Panc1 (cell line): ENCODE measurements around the gene AP5M1. TPM values are rescaled to one million over a fixed set of nuclear protein-coding genes. Genes with fewer than 3 reads are reported as not detected.

Experiments
- ATAC-seq: fragments of 200-7000 bp; cut with Tn5 transposase; 2 replicates; pipeline ENCODE4 v1.9.1; 2020; ENCODE audit warnings: mild to moderate bottlenecking, moderate library complexity
- Bru-seq: library from RNA; stranded (reverse); fragments of 400-500 nt; gene quantifications from one replicate; lab custom pipeline; 2021; lab: Mats Ljungman, UMichigan
- BruChase-seq, 2 experiments: library from RNA; stranded (reverse); fragments of 400-500 nt; gene quantifications; one replicate each; lab custom pipeline; 2021; lab: Mats Ljungman, UMichigan
- BruUV-seq: library from RNA; stranded (reverse); fragments of 400-500 nt; replicated peaks from 2 replicates; lab custom pipeline; 2021; lab: Mats Ljungman, UMichigan
- CTCF ChIA-PET: fragments of 300-600 bp; sonication (Branson Sonifier 250); formaldehyde crosslinking; loops from one replicate; lab custom pipeline; 2022; ENCODE audit warnings: antibody characterized with exemption; lab: Charles Lee
- POLR2A ChIA-PET: fragments of 300-600 bp; sonication (Branson Sonifier 250); formaldehyde crosslinking; loops from one replicate; lab custom pipeline; 2022; ENCODE audit warnings: antibody characterized with exemption; lab: Charles Lee
- DNase-seq: peaks from one replicate; pipeline ENCODE4 v3.0.0-alpha.2; 2010; ENCODE audit warnings: low read depth, low spot score
- H3K27ac ChIP-seq: 2 replicates; pipeline ENCODE4 v1.5.1; 2011; ENCODE audit warnings: mild to moderate bottlenecking, low read length, inconsistent platforms
- H3K27me3 ChIP-seq: fragments of 200-500 bp; sonication (Bioruptor generic); 2 replicates; pipeline ENCODE4 v1.6.0; 2014; ENCODE audit warnings: low read length, inconsistent platforms; ENCODE audit not compliant: control insufficient read depth, insufficient read depth
- H3K36me3 ChIP-seq: fragments of 200-500 bp; sonication (Bioruptor generic); 2 replicates; pipeline ENCODE4 v1.5.1; 2014; ENCODE audit warnings: inconsistent platforms, mild to moderate bottlenecking, low read length, moderate library complexity; ENCODE audit not compliant: control insufficient read depth, insufficient read depth
- H3K4me1 ChIP-seq: 2 replicates; pipeline ENCODE4 v1.5.1; 2011; ENCODE audit warnings: inconsistent platforms, mild to moderate bottlenecking, low read length, moderate library complexity; ENCODE audit not compliant: control insufficient read depth, insufficient read depth
- H3K4me3 ChIP-seq, 2 experiments: 2 replicates each; pipeline ENCODE4 v1.5.1; 2011 to 2012; ENCODE audit warnings: low read depth in 2 of 2, low read length in 2 of 2, mild to moderate bottlenecking in 2 of 2, inconsistent platforms in 1 of 2, moderate library complexity in 1 of 2
- H3K9me3 ChIP-seq: fragments of 200-500 bp; sonication (Bioruptor generic); 2 replicates; pipeline ENCODE4 v1.5.1; 2014; ENCODE audit warnings: low read depth, mild to moderate bottlenecking, inconsistent platforms, low read length, moderate library complexity; ENCODE audit not compliant: control insufficient read depth, insufficient read depth
- POLR2AphosphoS5 ChIP-seq: IDR thresholded peaks from 2 replicates; pipeline ENCODE4 v1.6.1; 2012; ENCODE audit warnings: mild to moderate bottlenecking, low read depth, low read length, moderate library complexity
- SIN3A ChIP-seq: IDR thresholded peaks from 2 replicates; pipeline ENCODE4 v1.6.1; 2012; ENCODE audit warnings: low read depth, mild to moderate bottlenecking, low read length, moderate library complexity, borderline replicate concordance; ENCODE audit not compliant: insufficient read depth
- TCF7L2 ChIP-seq: IDR thresholded peaks from 2 replicates; pipeline ENCODE4 v1.6.1; 2011; ENCODE audit warnings: mild to moderate bottlenecking, low read depth, low read length, inconsistent platforms
- in situ Hi-C: cut with HindIII; loops from 2 replicates; pipeline ENCODE4 v1.10.0; 2016; ENCODE audit warnings: low sequenced_read_pairs, low pct_unique_long_range_greater_than_20kb
- intact Hi-C: fragments of 100-400 bp; cut with micrococcal nuclease; formaldehyde crosslinking; loops from one replicate; pipeline ENCODE4 v1.10.0; 2022; ENCODE audit not compliant: unreplicated experiment
- long read RNA-seq: library from polyadenylated mRNA; unstranded; transcript quantifications from one replicate; pipeline ENCODE4 v2.0.0, GENCODE V29; 2021; ENCODE audit not compliant: unreplicated experiment
- polyA plus RNA-seq: library from polyadenylated mRNA; unstranded; fragments of >200 nt; gene quantifications from one replicate; pipeline ENCODE4 v1.2.1, GENCODE V29; 2012; ENCODE audit warnings: missing spikeins; ENCODE audit not compliant: insufficient read length
- total RNA-seq: library from RNA; stranded (reverse); gene quantifications from one replicate; pipeline ENCODE4 v1.2.1, GENCODE V29; 2021; ENCODE audit not compliant: unreplicated experiment
- TF ChIP-seq, protein P1 (sequence below): fragments of 450-650 bp; IDR thresholded peaks from 2 replicates; pipeline ENCODE4 v1.5.1; 2017; ENCODE audit warnings: mild to moderate bottlenecking
- TF ChIP-seq, protein P2 (sequence below), 2 experiments: IDR thresholded peaks; 2 replicates each; pipeline ENCODE4 v1.6.1; 2011 to 2012; ENCODE audit warnings: low read depth in 2 of 2, control low read depth in 1 of 2, low read length in 1 of 2, mild to moderate bottlenecking in 1 of 2, moderate library complexity in 1 of 2; ENCODE audit not compliant: insufficient read depth in 1 of 2

The AP5M1 gene, protein sequence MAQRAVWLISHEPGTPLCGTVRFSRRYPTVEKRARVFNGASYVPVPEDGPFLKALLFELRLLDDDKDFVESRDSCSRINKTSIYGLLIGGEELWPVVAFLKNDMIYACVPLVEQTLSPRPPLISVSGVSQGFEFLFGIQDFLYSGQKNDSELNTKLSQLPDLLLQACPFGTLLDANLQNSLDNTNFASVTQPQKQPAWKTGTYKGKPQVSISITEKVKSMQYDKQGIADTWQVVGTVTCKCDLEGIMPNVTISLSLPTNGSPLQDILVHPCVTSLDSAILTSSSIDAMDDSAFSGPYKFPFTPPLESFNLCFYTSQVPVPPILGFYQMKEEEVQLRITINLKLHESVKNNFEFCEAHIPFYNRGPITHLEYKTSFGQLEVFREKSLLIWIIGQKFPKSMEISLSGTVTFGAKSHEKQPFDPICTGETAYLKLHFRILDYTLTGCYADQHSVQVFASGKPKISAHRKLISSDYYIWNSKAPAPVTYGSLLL
- total RNA-seq (20.0 TPM), Bru-seq, nascent RNA (percentile 73 among the genes with signal in this experiment), BruChase-seq, experiment 1, labeled RNA remaining after a 2-hour chase (percentile 83 among the genes with signal in this experiment), BruChase-seq, experiment 2, labeled RNA remaining after a 6-hour chase (percentile 84 among the genes with signal in this experiment)
- polyA plus RNA-seq, result 8.9 TPM
- long read RNA-seq, full-length matches to known transcripts, result 27 of 32 reads
- long read RNA-seq, partial matches to known transcripts, result 1 of 32 reads
- long read RNA-seq, other reads (novel, unspliced or antisense), result 4 of 32 reads

DNA sequence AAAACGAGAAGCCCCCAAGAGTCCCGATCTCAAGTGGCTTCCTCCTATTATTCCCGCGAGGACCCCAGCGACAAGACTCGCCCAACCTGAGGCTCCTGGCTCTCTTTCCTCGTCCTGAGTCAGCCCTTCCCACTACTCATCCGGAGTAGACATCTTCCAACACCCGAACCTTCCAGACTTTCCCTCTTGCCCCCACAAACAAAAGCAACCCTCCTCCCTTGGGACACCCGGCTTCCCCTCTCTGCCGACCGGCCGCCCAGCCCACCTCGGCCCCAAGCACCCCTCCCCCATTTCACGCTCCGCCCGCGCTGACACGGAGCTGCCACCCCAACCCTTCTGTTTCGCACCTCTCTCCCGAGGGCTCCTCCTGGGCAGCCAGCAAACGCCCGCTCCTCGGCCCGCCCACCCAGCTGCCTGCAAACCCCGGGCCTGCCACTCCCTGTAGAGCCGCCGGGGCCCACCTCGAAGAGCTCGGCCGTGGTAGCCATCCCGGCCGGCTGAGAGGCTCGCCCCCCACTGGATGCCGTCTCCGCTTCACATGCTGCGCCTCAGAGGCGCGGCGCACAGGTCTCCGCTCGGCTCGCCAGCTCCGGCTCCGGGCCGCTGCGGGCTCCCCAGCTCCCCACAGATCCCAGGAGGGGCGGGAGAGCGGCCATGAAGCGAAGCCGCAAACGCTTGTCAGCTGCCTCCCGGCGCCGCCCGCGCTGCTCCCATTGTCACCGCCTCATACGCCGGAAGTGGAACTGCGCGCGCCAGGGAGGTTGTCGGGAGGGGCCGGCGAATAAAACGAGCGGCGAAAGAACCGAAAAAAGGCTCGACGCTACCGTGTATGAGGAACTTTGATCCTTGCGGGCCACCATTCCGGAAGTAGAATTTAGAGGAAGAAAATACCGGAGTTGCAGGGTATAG is at the start of gene AP5M1, which contains the start of gene EXOC5:
Gene AP5M1, plus strand, starts transcription at position 811 of the 909 bp plus-strand sequence. CDS start 344 bp downstream, outside the sequence.
Gene EXOC5, minus strand, starts transcription at position 745 of the 909 bp plus-strand sequence. Its CDS starts 257 bp downstream, at position 488.
- H3K4me1 ChIP-seq, result peaks cover 10% of the 10 kb centered on the region
- no TSS peak for BruUV-seq
- peak within 1 kb of the TSS; percentile 92 for H3K27ac ChIP-seq
- in situ Hi-C loops, result no loop called here
- ChIA-PET CTCF (no interaction called here), POLR2A (interaction anchor here (0.7 kb wide), 1 partner anchor 232 kb away, joined by 4 read pairs; no protein-coding TSS in a partner anchor)
- intact Hi-C loops, result no loop called here
- TF ChIP-seq, protein P1, sequence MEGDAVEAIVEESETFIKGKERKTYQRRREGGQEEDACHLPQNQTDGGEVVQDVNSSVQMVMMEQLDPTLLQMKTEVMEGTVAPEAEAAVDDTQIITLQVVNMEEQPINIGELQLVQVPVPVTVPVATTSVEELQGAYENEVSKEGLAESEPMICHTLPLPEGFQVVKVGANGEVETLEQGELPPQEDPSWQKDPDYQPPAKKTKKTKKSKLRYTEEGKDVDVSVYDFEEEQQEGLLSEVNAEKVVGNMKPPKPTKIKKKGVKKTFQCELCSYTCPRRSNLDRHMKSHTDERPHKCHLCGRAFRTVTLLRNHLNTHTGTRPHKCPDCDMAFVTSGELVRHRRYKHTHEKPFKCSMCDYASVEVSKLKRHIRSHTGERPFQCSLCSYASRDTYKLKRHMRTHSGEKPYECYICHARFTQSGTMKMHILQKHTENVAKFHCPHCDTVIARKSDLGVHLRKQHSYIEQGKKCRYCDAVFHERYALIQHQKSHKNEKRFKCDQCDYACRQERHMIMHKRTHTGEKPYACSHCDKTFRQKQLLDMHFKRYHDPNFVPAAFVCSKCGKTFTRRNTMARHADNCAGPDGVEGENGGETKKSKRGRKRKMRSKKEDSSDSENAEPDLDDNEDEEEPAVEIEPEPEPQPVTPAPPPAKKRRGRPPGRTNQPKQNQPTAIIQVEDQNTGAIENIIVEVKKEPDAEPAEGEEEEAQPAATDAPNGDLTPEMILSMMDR, result no peak
- peak; percentile 89 for TF ChIP-seq TCF7L2
- TF ChIP-seq POLR2AphosphoS5, result no peak
- TF ChIP-seq SIN3A, result 0 out of 2 replicates have a peak, but pooled peaks have one; percentile 26
- TF ChIP-seq, protein P2, sequence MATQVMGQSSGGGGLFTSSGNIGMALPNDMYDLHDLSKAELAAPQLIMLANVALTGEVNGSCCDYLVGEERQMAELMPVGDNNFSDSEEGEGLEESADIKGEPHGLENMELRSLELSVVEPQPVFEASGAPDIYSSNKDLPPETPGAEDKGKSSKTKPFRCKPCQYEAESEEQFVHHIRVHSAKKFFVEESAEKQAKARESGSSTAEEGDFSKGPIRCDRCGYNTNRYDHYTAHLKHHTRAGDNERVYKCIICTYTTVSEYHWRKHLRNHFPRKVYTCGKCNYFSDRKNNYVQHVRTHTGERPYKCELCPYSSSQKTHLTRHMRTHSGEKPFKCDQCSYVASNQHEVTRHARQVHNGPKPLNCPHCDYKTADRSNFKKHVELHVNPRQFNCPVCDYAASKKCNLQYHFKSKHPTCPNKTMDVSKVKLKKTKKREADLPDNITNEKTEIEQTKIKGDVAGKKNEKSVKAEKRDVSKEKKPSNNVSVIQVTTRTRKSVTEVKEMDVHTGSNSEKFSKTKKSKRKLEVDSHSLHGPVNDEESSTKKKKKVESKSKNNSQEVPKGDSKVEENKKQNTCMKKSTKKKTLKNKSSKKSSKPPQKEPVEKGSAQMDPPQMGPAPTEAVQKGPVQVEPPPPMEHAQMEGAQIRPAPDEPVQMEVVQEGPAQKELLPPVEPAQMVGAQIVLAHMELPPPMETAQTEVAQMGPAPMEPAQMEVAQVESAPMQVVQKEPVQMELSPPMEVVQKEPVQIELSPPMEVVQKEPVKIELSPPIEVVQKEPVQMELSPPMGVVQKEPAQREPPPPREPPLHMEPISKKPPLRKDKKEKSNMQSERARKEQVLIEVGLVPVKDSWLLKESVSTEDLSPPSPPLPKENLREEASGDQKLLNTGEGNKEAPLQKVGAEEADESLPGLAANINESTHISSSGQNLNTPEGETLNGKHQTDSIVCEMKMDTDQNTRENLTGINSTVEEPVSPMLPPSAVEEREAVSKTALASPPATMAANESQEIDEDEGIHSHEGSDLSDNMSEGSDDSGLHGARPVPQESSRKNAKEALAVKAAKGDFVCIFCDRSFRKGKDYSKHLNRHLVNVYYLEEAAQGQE (IDR thresholded peaks at IDR 0.05; ENCODE audit: insufficient read depth in 1 of 2, low read depth in 2 of 2, low read length in 1 of 2), result no peak
- ATAC-seq (peak; percentile 96), DNase-seq (no peak)
- H3K36me3 ChIP-seq, result no peaks in the 10 kb centered on the region; the same call in none of the 2 replicates
- H3K9me3 ChIP-seq, result no peaks in the 10 kb centered on the region
- H3K27me3 ChIP-seq, result no peaks in the 10 kb centered on the region
- peak within 1 kb of the TSS; percentile 73 to 97 for H3K4me3 ChIP-seq

DNA sequence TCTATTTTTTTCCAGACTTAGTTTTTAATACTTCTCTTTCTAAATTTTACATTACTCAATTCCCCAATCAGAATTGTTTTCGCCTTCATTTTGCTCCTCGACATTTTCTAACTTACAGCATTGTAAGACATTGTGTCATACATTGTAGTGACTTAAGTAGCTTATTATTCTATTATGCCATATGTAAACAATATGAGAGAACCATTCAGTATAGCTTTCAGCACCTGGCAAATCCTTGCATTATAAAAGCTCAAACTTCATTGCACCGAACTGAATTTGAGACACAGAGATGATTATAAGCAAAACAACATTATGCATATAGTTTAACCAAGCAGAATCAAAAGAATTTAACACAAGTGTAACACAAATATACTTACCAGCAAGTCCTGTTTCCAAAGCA is 46.8 kb upstream of the AP5M1 start:
- POLR2A ChIA-PET, result no interaction called here
- Histone ChIP-seq H3K27ac (no peak overlapping the region), H3K36me3 (peaks cover 7% of the 10 kb centered on the region; the same call in 1 of the 2 replicates), H3K9me3 (no peaks in the 10 kb centered on the region), H3K4me1 (no peaks in the 10 kb centered on the region), H3K4me3 (no peak overlapping the region), H3K27me3 (no peaks in the 10 kb centered on the region)
- BruUV-seq, result no TSS peak
- TF ChIP-seq SIN3A (no peak), POLR2AphosphoS5 (no peak), TCF7L2 (no peak)
- TF ChIP-seq, protein P2 (IDR thresholded peaks at IDR 0.05; ENCODE audit: insufficient read depth in 1 of 2, low read depth in 2 of 2, low read length in 1 of 2), result no peak
- TF ChIP-seq, protein P1, result no peak
- DNase-seq, result no peak
- CTCF ChIA-PET, result no interaction called here
- no peak for ATAC-seq
- in situ Hi-C loops, result no loop called here
- intact Hi-C loops, result no loop called here
